Stimulated activated CD4-positive, alpha-beta T cell treated with anti-CD3 and anti-CD28 coated beads, Interleukin-4, amount 100 ng/mL, for 1 hour (primary cell): ENCODE data around the gene PLCB2.
A peak's percentile ranks its signal among the peaks of the same experiment; 100 is the strongest.

ENCODE experiments used
- DNase-seq: peaks from one replicate; pipeline ENCODE4 v3.0.0-alpha.2; 2020

PLCB2 gene

GRCh38 chr15:40247406-40247971 is 60.2 kb downstream of the PLCB2 start:
- no peak for DNase-seq

- DNase-seq: no peak
These were observed 61.0 kb downstream of the PLCB2 start for GRCh38 chr15:40246496-40247280.

GRCh38 chr15:40245666-40246450 is 61.9 kb downstream of the PLCB2 start:
- no peak for DNase-seq

DNA sequence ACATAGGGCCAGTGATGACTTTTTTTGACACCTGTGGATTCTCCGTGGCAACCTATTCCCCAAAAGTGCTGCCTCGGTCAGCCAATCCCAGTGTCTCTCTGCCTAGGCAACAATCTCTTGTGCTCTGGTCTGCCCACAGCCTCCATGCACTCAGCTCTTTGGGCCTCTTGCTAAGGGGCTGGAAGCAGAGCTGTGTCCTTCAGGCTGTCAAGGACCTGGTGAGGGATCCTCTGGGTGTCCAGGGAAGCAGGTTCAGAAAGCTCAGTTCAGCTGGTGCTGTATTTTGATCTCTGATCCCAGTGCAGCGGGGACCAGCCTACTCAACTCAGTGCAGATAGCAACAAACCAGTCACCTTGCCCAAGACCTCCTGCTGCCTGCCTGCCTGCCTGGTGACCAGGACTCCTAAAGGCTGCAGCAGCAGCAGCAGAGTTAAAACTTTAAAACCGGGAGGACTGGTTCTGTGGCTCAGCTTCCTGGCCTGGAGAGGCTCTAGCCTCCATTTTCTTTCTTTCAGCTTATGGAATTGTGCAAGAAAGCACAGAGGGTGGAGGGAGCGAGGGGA is 62.7 kb downstream of the PLCB2 start:
- no peak for DNase-seq

GRCh38 chr15:40243126-40243810 is 64.5 kb downstream of the PLCB2 start:
- no peak for DNase-seq

DNA sequence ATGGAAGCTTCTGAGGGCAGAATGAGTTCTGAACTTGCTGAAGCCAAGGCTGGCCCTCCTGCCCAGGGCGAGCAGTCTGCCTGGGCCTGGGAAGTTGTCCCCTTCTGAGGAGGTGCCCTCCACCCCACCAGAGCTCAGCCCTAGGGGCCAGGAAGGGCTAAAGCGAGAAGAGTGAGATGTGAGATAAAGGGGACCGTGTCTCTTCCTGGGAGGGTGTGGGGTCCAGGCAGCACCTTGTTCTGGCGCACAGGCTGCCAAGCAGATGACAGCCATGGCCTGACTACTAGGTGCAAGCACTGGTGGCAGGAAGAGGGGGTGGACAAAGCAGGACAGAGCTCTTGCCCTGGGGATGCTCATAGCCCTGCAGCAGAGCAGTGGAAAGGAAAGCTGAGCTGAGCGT is 65.1 kb downstream of the PLCB2 start:
- DNase-seq: no peak

DNA sequence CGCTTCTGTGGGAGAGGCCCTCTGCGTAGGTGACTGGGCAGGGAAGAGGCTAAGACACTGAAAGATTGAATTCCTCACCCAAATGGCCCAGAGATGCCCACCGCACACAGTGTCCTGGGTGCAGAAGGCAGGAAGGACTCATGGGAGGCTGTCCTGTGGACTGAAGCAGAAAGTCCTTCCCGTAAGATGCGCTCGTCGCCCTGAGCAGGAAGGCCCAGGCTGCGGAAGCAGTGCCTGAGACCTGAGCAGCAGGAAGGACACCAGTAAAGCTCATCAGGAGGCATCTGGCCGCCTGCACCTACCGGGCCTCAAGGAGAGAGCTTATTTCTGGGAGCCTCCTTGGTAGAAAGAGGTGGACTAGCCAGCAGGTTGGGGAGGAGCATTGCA is 65.5 kb downstream of the PLCB2 start:
- no peak for DNase-seq

DNA sequence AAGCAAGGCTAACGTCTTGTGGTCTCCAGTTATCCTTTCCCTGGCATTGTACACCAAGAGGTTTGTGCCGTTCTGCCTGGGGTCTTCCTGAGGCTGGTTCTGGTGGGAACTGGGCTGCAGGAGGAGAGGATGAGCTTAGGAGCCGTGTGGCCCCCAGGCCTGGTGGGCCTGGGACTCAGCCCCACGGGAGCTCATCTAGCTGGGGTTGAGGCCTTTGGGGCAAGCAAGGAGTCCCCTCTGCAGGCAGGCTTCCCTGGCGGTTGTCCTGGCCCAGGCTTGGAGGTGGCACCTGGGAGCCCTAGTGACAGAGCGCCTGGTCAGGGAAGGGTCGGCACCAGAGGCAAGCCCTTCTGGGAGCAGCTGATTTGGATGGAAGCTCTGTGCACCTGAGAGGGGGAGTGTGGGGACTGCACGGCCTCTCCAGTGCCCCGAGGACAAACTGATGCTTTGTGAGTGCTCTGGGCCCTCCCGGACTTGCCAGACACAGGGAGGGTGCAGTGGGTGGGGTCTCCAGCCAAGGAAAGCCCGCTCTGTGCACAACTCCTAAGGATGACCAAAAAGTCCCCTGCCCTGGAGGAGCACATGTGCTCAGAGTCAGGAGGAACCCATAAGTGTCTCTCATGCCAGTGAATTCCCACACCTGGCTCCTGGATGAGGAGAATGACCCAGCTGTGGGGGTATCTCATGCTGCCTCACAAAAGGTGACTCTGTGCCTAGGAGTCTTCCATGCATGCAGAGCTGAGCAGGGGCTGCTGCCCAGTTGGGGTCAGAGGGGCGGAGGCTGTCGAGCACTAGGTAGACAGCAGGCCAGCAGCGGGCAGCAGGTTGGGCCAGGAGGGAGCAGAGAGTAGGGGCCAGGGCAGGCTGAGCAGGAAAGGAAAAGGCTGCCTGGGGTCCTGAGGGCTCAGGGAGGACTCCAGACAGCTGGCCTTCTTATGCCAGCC is 66.2 kb downstream of the PLCB2 start:
- DNase-seq: no peak

- DNase-seq: no peak
These were observed 67.0 kb downstream of the PLCB2 start for GRCh38 chr15:40240619-40241221.

GRCh38 chr15:40239693-40240618 is 67.8 kb downstream of the PLCB2 start:
- no peak for DNase-seq

GRCh38 chr15:40239404-40239692 is 68.4 kb downstream of the PLCB2 start:
- DNase-seq: no peak

GRCh38 chr15:40238532-40239403 is 69.0 kb downstream of the PLCB2 start, which contains the start of gene PAK6:
Gene PAK6, plus strand, starts transcription at chr15:40239063. Its CDS starts 25,723 bp downstream, at chr15:40264786.
- peak; percentile 45 for DNase-seq
